MM.1S (cell line): Measurements from ENCODE around the gene DDX24.

Experiments
- DNase-seq: peaks from one replicate; pipeline ENCODE4 v3.0.0-alpha.2; 2015
- H2AFZ ChIP-seq: fragments of 300-600 bp; sonication (generic); 2 replicates; pipeline ENCODE4 v1.6.0; 2016; ENCODE audit warnings: antibody characterized with exemption, low read length
- H3F3A ChIP-seq: fragments of 300-600 bp; sonication (generic); 2 replicates; pipeline ENCODE4 v1.6.1; 2016; ENCODE audit warnings: mild to moderate bottlenecking, antibody characterized with exemption, low read length, moderate library complexity, mixed read lengths; ENCODE audit not compliant: insufficient read depth
- H3K27ac ChIP-seq: fragments of 300-600 bp; sonication (generic); 2 replicates; pipeline ENCODE4 v1.5.1; 2016; ENCODE audit warnings: mild to moderate bottlenecking, low read length
- H3K27me3 ChIP-seq: fragments of 300-600 bp; sonication (generic); replicated peaks from 2 replicates; pipeline ENCODE4 v1.6.0; 2016; ENCODE audit warnings: low read length; ENCODE audit not compliant: insufficient read depth
- H3K36me3 ChIP-seq: fragments of 300-600 bp; sonication (generic); replicated peaks from 2 replicates; pipeline ENCODE4 v1.6.1; 2016; ENCODE audit warnings: mild to moderate bottlenecking, low read length, mixed read lengths; ENCODE audit not compliant: insufficient read depth
- H3K4me1 ChIP-seq: fragments of 300-600 bp; sonication (generic); 2 replicates; pipeline ENCODE4 v1.6.1; 2016; ENCODE audit warnings: low read length, mixed read lengths
- H3K4me2 ChIP-seq: fragments of 300-600 bp; sonication (generic); 2 replicates; pipeline ENCODE4 v1.6.0; 2016; ENCODE audit warnings: low read depth, low read length
- H3K4me3 ChIP-seq: fragments of 300-600 bp; sonication (generic); 2 replicates; pipeline ENCODE4 v1.5.1; 2016; ENCODE audit warnings: low read length, mixed read lengths
- H3K79me2 ChIP-seq: fragments of 300-600 bp; sonication (generic); 2 replicates; pipeline ENCODE4 v1.6.1; 2016; ENCODE audit warnings: mixed run types, low read length, mixed read lengths
- H3K9ac ChIP-seq: fragments of 300-600 bp; sonication (generic); 2 replicates; pipeline ENCODE4 v1.6.1; 2016; ENCODE audit warnings: low read length, mixed read lengths
- H3K9me2 ChIP-seq: fragments of 300-600 bp; sonication (generic); replicated peaks from 2 replicates; pipeline ENCODE4 v1.6.1; 2016; ENCODE audit warnings: mild to moderate bottlenecking, low read length, mixed read lengths; ENCODE audit not compliant: insufficient read depth
- H3K9me3 ChIP-seq: fragments of 300-600 bp; sonication (generic); replicated peaks from 2 replicates; pipeline ENCODE4 v1.6.1; 2016; ENCODE audit warnings: mild to moderate bottlenecking, low read length, mixed read lengths; ENCODE audit not compliant: insufficient read depth
- H4K20me1 ChIP-seq: fragments of 300-600 bp; sonication (generic); 2 replicates; pipeline ENCODE4 v1.6.1; 2016; ENCODE audit warnings: mild to moderate bottlenecking, low read length, moderate library complexity, mixed read lengths; ENCODE audit not compliant: insufficient read depth
- EZH2 ChIP-seq: fragments of 300-600 bp; sonication (generic); optimal IDR thresholded peaks from 2 replicates; pipeline ENCODE3; 2017; ENCODE audit warnings: low read depth, mild to moderate bottlenecking, antibody characterized with exemption, low read length, mixed read lengths
- EZH2phosphoT487 ChIP-seq: fragments of 300-600 bp; sonication (generic); IDR thresholded peaks from 2 replicates; pipeline ENCODE4 v1.6.1; 2018; ENCODE audit warnings: antibody characterized with exemption, low read length
- TF ChIP-seq, protein P1 (sequence below): fragments of 300-600 bp; sonication (generic); IDR thresholded peaks from 2 replicates; pipeline ENCODE4 v1.5.1; 2016; ENCODE audit warnings: antibody characterized with exemption, low read length, mixed read lengths

Gene DDX24

DNA sequence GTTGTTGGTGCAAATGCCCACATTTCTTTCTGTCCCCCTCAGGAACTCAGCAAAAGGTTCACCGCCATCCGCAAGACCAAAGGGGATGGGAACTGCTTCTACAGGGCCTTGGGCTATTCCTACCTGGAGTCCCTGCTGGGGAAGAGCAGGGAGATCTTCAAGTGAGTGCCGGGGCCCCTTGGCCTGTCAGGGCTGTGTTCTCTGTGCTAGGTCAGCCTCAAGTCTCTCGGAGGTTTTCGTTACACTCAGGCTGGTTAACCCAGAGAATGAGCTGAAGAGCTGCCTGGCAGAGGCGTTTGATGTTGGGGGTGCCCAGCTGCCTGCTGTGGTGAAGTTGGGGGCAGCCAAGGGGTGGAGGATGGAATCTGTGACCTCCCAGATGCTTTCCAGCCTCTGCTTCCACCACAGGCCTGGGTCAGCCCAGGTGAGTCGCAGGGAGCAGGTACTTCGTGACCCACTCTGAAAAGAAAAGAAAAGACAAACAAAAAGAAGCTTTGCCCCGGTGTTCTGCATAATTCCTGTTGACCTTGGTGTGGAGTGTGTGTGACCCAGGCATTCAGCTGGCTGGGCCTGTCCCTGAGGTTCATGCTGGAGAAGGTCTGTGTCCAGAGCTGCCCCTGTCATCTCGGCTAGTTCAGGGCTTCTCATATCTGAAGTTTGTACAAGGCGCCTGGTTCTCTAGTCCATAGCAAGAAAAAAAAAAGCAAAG is 41.9 kb downstream of the DDX24 start:
- Histone ChIP-seq H3K9me3 (no peaks in the 10 kb centered on the region), H3F3A (no peaks in the 10 kb centered on the region), H3K27ac (no peak overlapping the region), H3K9me2 (no peaks in the 10 kb centered on the region), H3K4me2 (no peak overlapping the region), H3K79me2 (no peaks in the 10 kb centered on the region), H3K9ac (no peak overlapping the region), H2AFZ (no peak overlapping the region), H3K27me3 (no peaks in the 10 kb centered on the region), H3K36me3 (no peaks in the 10 kb centered on the region), H3K4me3 (no peak overlapping the region), H4K20me1 (no peaks in the 10 kb centered on the region), H3K4me1 (no peaks in the 10 kb centered on the region)
- no peak for TF ChIP-seq EZH2
- TF ChIP-seq EZH2phosphoT487 = no peak
- TF ChIP-seq, protein P1, sequence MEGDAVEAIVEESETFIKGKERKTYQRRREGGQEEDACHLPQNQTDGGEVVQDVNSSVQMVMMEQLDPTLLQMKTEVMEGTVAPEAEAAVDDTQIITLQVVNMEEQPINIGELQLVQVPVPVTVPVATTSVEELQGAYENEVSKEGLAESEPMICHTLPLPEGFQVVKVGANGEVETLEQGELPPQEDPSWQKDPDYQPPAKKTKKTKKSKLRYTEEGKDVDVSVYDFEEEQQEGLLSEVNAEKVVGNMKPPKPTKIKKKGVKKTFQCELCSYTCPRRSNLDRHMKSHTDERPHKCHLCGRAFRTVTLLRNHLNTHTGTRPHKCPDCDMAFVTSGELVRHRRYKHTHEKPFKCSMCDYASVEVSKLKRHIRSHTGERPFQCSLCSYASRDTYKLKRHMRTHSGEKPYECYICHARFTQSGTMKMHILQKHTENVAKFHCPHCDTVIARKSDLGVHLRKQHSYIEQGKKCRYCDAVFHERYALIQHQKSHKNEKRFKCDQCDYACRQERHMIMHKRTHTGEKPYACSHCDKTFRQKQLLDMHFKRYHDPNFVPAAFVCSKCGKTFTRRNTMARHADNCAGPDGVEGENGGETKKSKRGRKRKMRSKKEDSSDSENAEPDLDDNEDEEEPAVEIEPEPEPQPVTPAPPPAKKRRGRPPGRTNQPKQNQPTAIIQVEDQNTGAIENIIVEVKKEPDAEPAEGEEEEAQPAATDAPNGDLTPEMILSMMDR = no peak
- no peak for DNase-seq

DNA sequence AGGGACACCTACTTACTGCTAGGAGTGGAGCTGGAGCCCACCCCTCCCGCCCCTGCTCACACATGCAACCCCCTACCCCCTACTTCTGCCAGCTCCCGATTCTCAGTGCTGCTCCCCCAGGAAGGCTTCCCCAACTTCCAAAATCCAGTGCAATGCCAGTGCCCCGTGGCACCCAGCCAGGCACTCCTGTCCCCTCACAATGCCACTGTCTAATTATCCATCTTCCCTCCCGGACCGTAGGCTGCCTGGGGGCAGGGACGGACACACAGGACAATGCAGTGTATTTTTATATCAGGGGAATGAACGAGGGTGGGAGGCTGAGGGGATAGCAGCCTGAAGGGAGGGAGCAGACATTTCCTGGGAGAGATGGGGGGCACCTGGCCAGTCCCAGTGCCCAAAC is 42.5 kb downstream of the DDX24 start:
- Histone ChIP-seq H3K27me3 (no peaks in the 10 kb centered on the region), H2AFZ (no peak overlapping the region), H3F3A (no peaks in the 10 kb centered on the region), H3K9me2 (no peaks in the 10 kb centered on the region), H3K9ac (no peak overlapping the region), H3K4me3 (no peak overlapping the region), H3K36me3 (no peaks in the 10 kb centered on the region), H3K27ac (no peak overlapping the region), H3K79me2 (no peaks in the 10 kb centered on the region), H4K20me1 (no peaks in the 10 kb centered on the region), H3K4me2 (no peak overlapping the region), H3K4me1 (no peaks in the 10 kb centered on the region), H3K9me3 (no peaks in the 10 kb centered on the region)
- TF ChIP-seq, protein P1 = no peak
- TF ChIP-seq EZH2phosphoT487 (no peak), EZH2 (no peak)
- no peak for DNase-seq

DNA sequence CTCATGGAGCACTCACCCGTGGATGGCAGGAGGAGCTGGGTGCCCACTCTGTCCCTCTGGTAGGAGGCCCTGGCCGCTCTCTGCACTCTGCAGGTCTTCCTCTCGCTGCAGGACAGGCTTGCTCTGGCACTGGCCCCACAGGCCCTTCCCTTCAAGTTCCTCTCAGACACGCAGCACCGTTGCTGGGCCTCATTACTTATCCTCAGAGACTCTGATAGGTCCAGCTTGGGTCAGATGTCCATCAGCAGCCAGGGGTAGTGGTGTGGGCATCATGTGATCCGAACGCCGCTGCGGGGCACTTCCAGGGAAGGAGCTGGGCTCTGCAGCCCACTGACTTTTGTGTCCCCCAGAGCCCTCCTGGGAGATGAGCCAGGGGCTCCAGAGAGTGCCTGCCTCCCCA is 43.0 kb downstream of the DDX24 start:
- Histone ChIP-seq H3K4me3 (no peak overlapping the region), H3K4me2 (no peak overlapping the region), H3K9ac (no peak overlapping the region), H3K27ac (no peak overlapping the region), H3K36me3 (no peaks in the 10 kb centered on the region), H3K9me3 (no peaks in the 10 kb centered on the region), H3K4me1 (no peaks in the 10 kb centered on the region), H3F3A (no peaks in the 10 kb centered on the region), H3K9me2 (no peaks in the 10 kb centered on the region), H3K79me2 (no peaks in the 10 kb centered on the region), H2AFZ (no peak overlapping the region), H4K20me1 (no peaks in the 10 kb centered on the region), H3K27me3 (no peaks in the 10 kb centered on the region)
- DNase-seq = no peak
- TF ChIP-seq EZH2 (no peak), EZH2phosphoT487 (no peak)
- TF ChIP-seq, protein P1 = no peak
